Embryonic facial prominence (tissue), 1 donor: Measurements from ENCODE around the gene TACC2.

Source experiments
- DNase-seq: peaks from one replicate; pipeline ENCODE4 v3.0.0-alpha.2; 2016; ENCODE audit errors: extremely low spot score

Gene TACC2

GRCh38 chr10:122224159-122224558 is 235.2 kb downstream of the TACC2 start:
- no peak for DNase-seq

GRCh38 chr10:122225330-122225729 is 236.4 kb downstream of the TACC2 start:
- no peak for DNase-seq

DNA sequence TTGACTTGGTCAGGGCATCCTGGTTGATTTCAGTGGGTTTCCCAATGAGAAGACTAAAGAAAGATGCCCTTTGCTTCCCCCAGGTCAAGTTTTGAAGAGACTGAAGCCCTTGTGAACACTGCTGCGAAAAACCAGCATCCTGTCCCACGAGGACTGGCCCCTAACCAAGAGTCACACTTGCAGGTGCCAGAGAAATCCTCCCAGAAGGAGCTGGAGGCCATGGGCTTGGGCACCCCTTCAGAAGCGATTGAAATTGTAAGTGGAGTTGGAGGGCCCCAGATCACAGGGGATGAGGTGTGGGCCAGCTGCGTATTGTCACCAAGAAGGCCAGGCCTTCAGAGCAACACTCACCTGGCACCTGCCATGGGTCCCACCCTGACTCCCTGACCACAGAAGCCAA is 238.8 kb downstream of the TACC2 start:
- no peak for DNase-seq

DNA sequence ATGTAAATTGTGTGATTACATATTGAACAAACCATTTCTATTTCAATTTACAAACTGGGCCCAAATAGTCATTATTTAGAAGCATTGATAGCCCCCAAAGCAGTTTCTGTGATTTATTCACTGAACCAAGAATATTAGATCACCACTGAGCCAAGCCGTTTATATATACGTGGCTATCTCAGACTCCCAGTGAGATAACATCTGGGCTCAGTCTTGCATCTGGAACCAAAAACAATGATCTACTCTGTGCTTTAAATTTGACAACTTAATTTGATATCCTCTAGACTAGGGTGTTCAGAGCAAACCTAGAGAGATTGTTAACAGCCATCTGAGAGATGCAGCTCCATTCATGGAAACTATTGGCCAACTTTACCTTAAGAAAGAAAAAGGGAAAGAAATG is 240.7 kb downstream of the TACC2 start:
- no peak for DNase-seq

GRCh38 chr10:122230222-122230621 is 241.3 kb downstream of the TACC2 start:
- no peak for DNase-seq

DNA sequence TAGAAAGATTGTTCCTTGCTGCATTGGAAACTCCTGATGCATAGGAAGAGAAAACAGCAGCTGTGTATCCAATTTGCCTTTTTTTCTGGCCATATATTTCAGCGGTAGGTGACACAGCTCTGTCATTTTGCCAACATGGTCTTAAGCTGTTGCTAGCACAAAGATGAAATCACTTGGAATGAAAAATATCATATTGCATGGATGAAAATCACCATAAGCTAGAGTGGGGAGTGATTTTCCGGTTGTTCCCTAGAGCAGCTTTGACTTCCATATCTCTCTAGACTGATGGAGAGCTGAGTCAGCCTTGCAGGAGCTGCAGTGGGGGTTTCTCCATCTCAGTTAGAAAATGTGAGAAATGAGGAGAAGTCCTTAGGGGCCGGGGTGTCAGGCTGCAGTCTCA is 243.8 kb downstream of the TACC2 start:
- DNase-seq, result no peak

- DNase-seq, result no peak
Observed at GRCh38 chr10:122233857-122234348, 244.9 kb downstream of the TACC2 start.

- DNase-seq, result no peak
Observed at GRCh38 chr10:122234416-122234815, 245.5 kb downstream of the TACC2 start.

DNA sequence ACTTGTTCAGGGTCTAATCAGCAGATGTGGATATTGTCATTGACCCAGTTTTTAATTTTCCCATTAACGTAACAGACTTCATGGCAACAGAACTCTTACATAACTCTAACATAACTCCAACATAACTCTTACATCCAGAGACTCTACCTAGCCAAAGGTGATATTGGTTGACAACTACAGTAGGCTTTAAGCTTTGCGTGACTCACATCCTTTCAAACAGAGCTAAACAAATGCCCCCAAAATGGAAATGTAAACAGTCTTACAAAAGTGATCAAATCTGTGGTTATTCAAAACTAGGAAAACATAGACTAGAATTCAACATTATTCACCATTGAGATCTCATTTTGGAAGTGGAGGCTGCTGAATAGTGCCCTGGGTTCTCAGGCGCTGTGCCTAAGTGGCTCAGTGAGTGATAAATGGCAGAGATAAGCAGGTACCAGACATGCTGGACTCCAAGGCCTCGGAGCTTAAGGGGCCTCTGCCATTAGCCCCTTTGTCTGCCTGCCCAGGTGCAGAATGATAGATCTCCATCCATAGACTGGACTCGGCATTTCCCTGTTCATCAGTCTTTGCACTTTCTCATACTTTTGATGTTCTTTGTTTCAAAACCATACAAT is 247.8 kb downstream of the TACC2 start:
- no peak for DNase-seq

GRCh38 chr10:122237331-122237990 is 248.5 kb downstream of the TACC2 start:
- DNase-seq, result no peak

DNA sequence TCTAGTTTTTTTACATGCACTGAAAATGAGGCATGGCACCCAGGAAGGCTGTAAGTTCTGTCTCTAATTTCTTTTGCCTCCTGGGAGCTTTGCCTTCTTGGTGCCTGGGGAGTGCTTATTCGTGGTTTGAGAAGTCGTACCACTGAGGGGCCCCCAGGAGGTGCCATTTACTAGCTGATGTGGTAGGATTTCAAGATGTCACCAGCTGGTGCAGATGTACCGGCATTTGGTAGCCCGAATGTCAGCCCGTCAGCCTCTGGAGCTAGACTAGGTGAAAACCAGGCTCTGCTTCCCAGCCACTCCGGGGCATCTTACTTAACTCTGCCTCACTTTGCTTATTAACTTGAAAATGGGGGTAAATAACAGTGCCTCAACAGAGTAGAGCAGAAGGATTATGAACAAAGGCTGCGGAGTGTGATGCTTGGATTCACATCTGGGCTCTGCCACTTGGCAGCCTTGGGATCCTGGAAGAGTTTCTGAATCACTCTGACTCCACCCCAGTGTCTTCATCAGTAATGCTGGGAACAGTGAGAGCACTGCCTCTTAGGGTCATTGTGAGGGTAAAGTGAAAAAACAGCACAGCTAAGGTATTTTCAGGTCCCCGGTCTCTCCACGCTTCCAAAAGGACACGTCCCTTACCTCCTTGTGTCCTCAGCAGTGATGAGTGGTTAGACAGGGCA is 250.8 kb downstream of the TACC2 start:
- DNase-seq, result no peak

DNA sequence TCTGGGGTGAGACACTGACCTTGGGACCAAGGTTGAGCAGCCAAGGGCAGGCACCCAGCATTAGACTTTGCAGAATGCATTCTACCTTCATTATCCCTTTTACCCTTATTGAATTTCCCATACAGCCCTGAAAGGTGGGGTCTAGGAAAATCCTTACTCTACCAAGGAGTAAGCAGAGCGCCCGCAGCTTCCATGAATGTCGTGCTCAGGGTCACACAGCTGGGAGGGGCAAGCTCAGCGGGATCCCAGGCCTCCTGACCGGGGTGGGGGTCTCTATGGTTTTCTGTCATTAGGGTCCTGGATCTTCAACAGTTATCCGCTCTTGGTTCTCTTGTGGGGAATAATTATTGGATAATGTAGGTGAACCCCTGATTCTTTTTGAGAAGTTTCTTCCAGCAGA is 251.4 kb downstream of the TACC2 start:
- no peak for DNase-seq

DNA sequence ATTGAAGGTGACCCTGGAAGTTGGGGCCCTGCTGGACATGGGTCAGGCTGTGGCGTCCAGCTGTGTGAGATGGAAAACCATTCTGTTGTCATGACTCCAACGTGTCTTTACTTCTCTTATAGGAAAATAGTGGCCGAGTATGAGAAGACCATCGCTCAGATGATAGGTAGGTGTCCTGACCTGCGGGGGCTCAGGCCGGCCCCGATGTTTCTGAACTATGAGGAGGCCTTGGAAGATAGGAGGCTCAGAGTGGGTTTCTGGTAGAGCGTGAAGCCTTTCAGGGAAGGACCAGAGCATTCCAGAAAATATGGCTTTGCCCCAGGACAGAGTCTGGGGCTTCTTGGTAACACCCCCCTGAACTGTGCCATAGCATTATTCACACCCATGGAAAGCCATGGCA is 252.9 kb downstream of the TACC2 start:
- DNase-seq, result no peak

DNA sequence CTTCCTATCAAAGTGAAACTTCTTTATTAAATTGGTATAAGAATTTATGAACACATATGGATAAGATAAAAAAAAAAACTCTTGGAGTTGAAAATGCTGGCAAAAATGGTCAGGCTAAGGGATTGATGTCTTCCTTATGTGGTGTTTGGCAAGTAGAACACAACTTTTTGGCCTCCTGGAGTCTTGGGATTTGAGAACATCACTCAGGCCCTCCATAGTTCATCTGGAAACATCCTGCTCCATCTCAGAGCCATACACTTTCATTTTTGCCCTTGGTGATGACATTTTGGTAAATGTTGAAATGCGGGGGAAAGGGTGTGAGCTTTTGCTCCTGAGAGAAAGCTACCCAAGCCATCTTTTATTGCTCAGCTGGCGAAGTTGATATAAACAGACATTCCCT is 254.6 kb downstream of the TACC2 start:
- no peak for DNase-seq

- peak; percentile 64 for DNase-seq
Observed at GRCh38 chr10:122244001-122244975, 255.3 kb downstream of the TACC2 start.

DNA sequence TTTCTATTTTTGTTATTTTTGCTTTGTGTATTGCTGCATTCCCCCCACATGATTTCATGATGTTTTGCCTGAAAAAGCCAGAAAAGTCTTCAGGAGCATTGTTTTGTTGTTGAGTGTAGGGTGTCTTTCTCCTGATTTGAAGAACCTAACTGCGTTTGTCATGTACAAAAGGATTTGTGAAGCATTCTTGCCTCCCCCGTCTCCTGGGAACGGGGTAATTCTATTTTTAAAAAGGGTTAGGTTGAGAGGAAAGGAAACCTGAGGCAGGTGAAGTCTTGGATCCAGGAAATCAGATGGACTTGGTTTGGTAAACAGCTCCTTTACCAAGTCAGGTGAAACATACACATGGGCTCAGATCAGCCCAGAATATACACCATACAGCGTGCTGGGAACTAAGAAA is 256.2 kb downstream of the TACC2 start:
- DNase-seq, result no peak

DNA sequence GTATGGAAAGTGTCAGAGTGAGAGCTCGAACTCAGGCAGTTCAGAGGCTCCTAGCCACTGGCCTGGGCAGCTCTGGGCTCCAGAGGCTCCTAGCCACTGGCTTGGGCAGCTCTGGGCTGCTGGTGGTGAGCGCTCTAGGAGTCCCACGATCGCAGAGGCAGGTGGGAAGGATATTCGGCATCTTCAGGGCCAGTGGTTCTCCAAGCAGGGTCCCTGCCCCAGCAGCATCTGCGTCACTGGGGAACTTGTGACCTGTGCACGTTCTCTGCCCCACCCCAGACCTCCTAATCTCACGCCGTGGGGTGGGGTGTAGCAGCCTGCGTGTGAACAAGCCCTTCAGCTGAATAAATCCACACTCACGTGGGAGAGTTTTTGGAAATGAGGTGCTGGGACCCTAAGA is 256.9 kb downstream of the TACC2 start:
- no peak for DNase-seq

DNA sequence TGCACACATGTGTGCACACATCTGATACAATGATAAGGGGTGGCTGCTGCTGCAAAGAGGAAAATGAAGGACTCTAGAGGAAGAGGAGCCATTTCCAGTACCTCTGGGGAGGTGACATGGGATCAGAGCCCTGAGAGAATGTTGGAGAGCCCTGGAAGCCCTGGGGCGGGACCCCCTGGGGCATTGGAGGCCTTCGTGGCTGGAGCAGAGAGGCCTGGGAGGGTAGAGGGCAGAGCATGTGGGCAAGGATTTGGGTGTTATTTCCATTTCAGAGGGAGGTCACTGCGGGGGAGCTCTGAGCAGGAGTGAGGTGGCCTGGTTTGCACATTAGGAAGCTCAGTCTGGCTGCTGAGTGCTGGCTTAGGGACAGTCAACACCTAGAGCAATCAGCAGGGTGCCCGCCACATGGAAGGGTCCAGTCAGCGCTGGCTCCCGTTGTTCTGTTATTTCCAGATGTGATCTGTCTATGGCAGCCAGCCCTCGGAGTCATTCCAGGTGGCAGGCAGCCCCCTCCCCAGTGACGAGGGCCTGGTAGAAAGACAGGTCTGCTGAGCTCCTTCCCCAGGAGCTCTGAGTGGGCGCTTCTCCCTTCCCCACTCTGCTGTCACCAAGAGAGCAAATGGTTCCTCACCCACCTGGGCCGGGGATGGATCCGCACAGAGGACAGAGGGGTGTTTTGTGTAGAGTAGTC is 258.0 kb downstream of the TACC2 start:
- DNase-seq, result no peak

DNA sequence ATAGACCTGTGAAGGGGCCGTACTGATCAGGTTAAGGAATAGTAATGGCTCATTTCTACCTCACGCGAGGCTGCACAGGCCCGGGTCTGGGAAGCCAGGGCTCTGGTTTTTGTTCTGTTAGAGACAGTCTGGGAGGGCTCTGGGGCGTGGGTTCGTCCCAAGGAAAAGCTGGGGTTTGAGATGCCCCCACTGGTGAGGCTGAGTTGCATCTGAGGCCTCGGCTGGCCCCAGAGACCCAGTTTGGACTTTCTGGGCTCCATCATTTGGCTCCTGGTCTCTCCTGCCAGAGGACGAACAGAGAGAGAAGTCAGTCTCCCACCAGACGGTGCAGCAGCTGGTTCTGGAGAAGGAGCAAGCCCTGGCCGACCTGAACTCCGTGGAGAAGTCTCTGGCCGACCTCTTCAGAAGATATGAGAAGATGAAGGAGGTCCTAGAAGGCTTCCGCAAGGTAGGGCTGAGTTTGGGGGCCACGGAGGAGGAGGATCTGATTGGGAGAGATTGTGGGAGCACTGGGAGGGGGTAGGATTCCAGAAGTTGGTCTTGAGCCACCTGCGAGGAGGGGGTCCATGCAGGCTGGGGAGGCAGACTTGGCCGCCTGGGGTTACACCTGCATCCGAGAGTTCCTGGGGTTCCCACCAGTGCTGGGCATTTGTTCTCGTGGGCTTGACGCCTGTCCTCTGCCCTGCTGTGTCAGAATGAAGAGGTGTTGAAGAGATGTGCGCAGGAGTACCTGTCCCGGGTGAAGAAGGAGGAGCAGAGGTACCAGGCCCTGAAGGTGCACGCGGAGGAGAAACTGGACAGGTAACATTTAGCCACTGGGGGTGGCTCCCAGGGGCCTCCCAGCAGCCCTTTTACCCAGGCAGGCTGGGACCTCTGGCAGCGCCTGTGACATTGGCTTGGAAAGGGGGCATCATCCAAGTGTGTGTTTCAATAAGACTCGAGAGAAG is 259.7 kb downstream of the TACC2 start:
- no peak for DNase-seq

GRCh38 chr10:122249303-122249850 is 260.4 kb downstream of the TACC2 start:
- no peak for DNase-seq
